Measurements from ENCODE around the gene FNDC3B.

- TF ChIP-seq CTCF (conservative IDR thresholded peaks at IDR 0.05; ENCODE audit: low read depth, low read length) (no peak), EZH2phosphoT487 (IDR thresholded peaks at IDR 0.05; ENCODE audit: borderline replicate concordance, low read length) (no peak)
These were observed 237.8 kb downstream of the FNDC3B start for GRCh38 chr3:172277151-172277652.
